Stimulated activated CD4-positive, alpha-beta T cell treated with anti-CD3 and anti-CD28 coated beads, TNF-alpha, amount 100 ng/mL, for 24 hours (primary cell): Measurements from ENCODE around the gene SBNO1.
"Not testable (repeated sequence)": the region's sequence is repeated elsewhere in the genome, so short reads cannot be mapped to it uniquely, and the experiment has no call there.

Experiments
- DNase-seq, 3 experiments: peaks; one replicate each; pipeline ENCODE4 v3.0.0-alpha.2; 2020; ENCODE audit warnings: low read depth in 3 of 3

The SBNO1 gene

GRCh38 chr12:123388951-123389559 lies 24.4 kb upstream of the SBNO1 start:
- peak in 1 of 3 experiments; percentile 11 for DNase-seq

GRCh38 chr12:123388177-123388950 lies 23.7 kb upstream of the SBNO1 start:
- peak; percentile 47 to 75 (median 47) for DNase-seq

GRCh38 chr12:123387508-123388176 lies 23.0 kb upstream of the SBNO1 start:
- no peak for DNase-seq

GRCh38 chr12:123385536-123385935 lies 20.9 kb upstream of the SBNO1 start:
- DNase-seq: not testable (repeated sequence)

- DNase-seq: no peak
Observed at GRCh38 chr12:123384994-123385376, 20.3 kb upstream of the SBNO1 start.

DNA sequence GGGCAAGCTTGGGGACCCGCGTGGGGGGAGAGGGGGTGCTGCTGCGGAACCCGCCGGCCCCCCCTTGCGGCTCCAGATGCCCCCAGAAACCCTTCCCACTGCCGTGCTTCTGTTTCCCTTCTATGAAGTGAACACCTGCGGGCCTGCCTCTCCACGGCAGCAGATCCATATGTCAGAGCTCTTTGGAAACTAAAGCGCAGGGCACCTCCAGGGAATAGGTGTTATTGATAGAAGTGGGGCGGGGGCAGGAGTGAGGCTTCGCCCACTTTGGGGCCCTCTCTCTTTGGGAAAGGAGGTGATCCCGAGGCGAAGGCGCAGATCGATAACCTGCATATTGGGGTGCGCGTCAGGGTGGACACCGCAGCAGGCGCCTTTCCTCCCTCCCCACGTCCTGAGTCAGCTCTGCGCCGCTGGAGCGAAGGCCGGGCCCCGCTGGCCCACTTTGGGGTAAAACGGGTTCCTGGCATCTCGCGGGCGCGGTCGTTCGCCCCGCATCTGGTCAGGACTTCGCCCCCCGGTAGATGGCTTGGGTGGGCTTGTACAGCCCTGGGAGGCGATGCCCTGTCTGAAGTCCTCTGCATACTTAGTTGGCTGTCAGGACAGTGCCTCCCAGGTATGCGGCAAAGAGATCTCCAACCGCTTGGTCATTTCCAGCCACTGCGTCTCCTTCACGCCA lies 19.8 kb upstream of the SBNO1 start:
- DNase-seq: peak in 1 of 3 experiments; percentile 19

DNA sequence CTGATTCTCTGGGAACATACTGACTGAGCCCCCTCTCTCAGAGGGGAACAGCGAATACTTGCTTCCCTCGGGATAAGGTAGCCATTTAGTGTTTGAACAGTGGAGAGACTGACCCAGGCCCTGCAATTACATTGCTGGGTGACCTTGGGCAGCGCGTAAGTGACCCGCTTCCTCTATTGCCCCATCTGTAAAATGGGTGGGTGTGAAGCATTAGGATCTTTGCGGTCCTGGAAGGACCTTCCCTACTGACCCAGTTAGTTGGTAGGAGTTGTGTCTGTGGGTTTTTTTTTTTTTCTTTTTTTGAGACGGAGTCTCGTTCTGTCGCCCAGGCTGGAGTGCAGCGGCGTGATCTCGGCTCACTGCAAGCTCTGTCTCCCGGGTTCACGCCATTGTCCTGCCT lies 18.0 kb upstream of the SBNO1 start:
- no peak for DNase-seq

- DNase-seq: no peak
Observed at GRCh38 chr12:123379391-123379790, 14.7 kb upstream of the SBNO1 start.

DNA sequence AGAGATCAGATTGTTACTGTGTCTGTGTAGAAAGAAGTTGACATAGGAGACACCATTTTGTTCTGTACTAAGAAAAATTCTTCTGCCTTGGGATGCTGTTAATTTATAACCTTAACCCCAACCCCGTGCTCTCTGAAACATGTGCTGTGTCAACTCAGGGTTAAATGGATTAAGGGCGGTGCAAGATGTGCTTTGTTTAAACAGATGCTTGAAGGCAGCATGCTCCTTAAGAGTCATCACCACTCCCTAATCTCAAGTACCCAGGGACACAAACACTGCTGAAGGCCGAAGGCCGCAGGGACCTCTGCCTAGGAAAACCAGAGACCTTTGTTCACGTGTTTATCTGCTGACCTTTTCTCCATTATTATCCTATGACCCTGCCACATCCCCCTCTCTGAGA lies 7.8 kb upstream of the SBNO1 start:
- DNase-seq: not testable (repeated sequence)

GRCh38 chr12:123371667-123372368 lies 7.2 kb upstream of the SBNO1 start:
- DNase-seq: not testable (repeated sequence)

GRCh38 chr12:123369229-123369628 lies 4.6 kb upstream of the SBNO1 start:
- no peak for DNase-seq

- not testable (repeated sequence) for DNase-seq
Observed at GRCh38 chr12:123368431-123368830, 3.8 kb upstream of the SBNO1 start.

- DNase-seq: no peak
Observed at GRCh38 chr12:123367511-123367910, 2.9 kb upstream of the SBNO1 start.

GRCh38 chr12:123365025-123365917 lies 624 bp upstream of the SBNO1 start:
- DNase-seq: peak; percentile 92 to 96 (median 95)

GRCh38 chr12:123363740-123364531 lies 711 bp downstream of the SBNO1 start:
- peak in 2 of 3 experiments; percentile 6 to 28 for DNase-seq

- no peak for DNase-seq
Observed at GRCh38 chr12:123363390-123363739, 1.3 kb downstream of the SBNO1 start.

- DNase-seq: no peak
Observed at GRCh38 chr12:123358035-123358434, 6.6 kb downstream of the SBNO1 start.

GRCh38 chr12:123356159-123356670 lies 8.4 kb downstream of the SBNO1 start:
- no peak for DNase-seq

DNA sequence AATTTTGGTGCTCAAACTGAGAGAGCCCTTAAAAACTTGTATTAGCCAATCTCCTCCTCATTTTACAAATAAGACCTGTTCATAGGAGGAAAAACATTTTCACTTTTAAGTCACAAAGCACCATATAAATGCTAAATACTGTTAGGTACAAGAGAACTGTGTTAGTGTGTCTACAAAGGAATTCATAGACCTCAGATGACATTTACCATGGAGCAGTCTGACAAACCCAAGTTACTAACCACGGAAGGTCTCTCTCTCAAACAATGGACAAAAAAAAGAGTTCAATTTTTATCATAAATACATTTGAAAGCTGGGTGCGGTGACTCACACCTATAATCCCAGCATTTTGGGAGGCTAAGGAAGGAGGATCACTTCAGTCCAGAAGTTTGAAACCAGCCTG lies 10.0 kb downstream of the SBNO1 start:
- no peak for DNase-seq

DNA sequence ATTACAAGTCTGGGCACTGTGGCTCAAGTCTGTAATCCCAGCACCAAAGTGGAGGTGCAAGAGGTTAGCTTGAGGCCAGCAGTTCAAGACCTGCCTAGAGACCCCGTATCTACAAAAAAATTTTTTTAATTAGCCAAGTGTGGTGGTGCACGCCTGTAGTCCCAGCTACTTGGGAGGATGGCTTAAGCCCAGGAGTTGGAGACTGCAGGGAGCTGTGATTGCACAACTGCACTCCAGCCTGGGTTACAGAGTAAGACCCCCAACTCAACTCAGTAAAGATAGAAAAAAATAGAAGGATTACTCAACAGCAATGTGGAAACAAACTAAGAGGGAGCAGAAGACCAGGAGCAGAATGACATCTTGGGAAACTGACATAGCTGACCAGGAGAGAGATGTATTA lies 13.3 kb downstream of the SBNO1 start:
- DNase-seq: no peak
